ENCODE results near the gene PHLDB2.
A peak's percentile ranks its signal among the peaks of the same experiment; 100 is the strongest.

PHLDB2 gene

GRCh38 chr3:111851511-111851954 is 7.5 kb upstream of the PHLDB2 start:
- no peak for DNase-seq (ENCODE audit: low read depth)

GRCh38 chr3:111852540-111852939 is 6.5 kb upstream of the PHLDB2 start:
- no peak for DNase-seq (ENCODE audit: low read depth)

GRCh38 chr3:111853068-111853467 is 6.0 kb upstream of the PHLDB2 start:
- no peak for DNase-seq (ENCODE audit: low read depth)

DNA sequence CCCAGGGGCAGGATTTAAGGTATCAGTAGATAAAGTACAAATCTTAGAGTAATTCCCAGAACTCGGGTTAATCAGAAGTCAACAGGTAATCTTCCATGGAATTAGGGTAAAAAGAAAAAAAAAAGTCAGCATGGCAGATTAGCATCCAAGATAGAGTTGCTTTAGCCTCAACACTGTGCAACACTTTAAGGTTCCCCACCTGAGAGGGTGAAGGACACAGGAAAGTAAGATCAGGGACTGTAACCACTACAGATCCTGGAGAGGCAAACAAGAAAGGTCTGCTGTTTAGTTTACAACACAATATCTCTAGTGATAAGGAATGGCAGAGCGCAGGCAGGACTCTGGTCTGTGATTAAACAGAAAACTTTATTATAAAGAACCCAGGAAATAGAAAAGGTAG is 4.1 kb upstream of the PHLDB2 start:
- DNase-seq (ENCODE audit: low read depth) = no peak

GRCh38 chr3:111856501-111856900 is 2.6 kb upstream of the PHLDB2 start:
- DNase-seq (ENCODE audit: low read depth) = no peak

DNA sequence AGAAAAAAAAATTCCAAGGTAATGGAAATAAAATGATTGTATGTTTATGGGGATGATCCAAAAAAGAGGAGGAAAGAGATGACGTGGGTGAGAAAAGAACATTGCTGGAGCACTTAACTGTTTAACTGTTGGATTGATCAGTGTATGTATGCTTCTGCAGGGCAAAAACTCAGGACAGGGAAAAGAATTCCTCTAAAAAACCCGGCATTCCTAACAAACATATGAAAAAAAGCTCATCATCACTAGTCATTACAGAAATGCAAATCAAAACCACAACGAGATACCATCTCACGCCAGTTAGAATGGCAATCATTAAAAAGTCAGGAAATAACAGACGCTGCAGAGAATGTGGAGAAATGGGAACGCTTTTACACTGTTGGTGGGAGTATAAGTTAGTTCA is 1.6 kb upstream of the PHLDB2 start:
- no peak for DNase-seq (ENCODE audit: low read depth)

- no peak for DNase-seq (ENCODE audit: low read depth)
These were observed 423 bp upstream of the PHLDB2 start for GRCh38 chr3:111858642-111859041.

GRCh38 chr3:111859974-111860859 is 1.2 kb downstream of the PHLDB2 start:
- peak; percentile 41 for DNase-seq (ENCODE audit: low read depth)

- no peak for DNase-seq (ENCODE audit: low read depth)
These were observed 2.3 kb downstream of the PHLDB2 start for GRCh38 chr3:111861391-111861790.

GRCh38 chr3:111862415-111862814 is 3.4 kb downstream of the PHLDB2 start:
- DNase-seq (ENCODE audit: low read depth) = no peak

- DNase-seq (ENCODE audit: low read depth) = no peak
These were observed 3.9 kb downstream of the PHLDB2 start for GRCh38 chr3:111862974-111863373.

DNA sequence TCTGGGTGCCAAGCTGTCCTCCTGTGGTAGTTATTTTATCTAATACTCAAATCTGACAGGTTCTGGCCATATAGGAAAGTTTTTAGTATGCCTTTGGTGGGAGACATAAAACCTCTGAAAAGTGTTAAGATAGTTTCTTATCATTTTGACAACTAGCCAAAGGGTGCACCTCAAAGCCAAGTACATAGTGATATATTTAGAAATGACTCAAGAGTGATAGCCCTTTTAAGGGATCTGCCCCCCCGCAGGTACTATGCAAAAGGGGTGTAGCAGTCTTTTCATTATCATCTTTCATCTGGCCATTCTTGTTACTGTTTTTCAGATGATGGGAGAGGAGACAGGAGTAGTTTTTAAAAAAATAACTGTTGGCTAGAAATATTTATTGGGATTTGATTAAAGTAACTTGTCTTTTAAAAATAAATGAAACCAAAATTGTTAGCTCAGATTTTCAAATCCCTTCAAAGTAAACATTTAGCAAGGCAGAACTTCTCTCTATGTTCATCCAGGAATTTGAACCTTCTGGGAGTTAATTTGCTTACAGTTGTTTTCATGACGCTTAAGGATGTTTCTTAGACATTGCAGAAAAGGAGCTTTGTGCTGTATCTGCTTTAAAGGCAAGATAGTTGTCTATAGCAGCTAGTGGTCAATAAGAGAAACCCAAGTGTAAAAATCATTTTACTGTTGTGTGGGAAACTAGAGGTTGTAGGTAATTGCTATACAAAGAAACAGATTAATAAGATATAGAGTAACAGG is 5.1 kb downstream of the PHLDB2 start:
- DNase-seq (ENCODE audit: low read depth) = no peak

GRCh38 chr3:111864821-111865656 is 6.0 kb downstream of the PHLDB2 start:
- no peak for DNase-seq (ENCODE audit: low read depth)

DNA sequence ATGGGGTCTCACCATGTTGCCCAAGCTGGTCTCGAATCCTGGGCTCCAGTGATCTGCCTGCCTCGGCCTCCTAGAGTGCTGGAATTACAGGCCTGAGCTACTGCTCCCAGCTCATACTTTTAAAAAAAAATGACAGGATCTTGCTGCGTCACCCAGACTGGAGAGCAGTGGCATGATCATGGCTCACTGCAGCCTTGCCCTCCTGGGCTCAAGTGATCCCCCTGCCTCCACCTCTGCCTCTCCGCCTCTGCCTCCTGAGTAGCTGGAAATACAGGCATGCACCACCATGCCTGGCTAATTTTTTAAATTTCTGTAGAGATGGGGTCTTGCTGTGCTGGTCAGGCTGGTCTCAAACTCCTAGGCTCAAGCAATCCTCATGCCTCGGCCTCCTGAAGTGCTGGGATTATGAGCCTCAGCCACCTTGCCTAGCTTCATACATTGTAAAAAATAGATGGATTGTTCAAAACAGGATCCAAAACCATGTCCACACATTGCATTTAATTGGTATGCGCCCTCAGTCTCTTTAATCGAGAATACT is 8.9 kb downstream of the PHLDB2 start:
- no peak for DNase-seq (ENCODE audit: low read depth)

DNA sequence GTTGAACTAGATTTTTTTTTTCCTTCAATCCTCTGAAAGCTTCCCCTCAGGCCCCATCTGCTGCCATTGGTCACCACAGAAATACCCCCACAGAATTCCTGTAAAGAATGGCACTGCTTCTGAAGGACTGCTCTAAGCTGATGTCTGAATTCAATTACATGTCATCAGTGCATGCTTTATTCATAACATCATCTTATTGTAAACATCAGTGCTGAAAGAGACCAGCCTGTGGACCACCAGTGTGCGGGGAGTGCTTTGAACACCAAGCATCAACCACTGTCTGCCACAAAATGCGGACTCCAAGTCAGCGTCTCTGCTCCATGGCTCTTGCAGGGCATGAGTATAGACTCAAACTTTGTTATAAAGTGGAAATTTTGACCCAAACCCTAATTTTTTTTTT is 11.6 kb downstream of the PHLDB2 start:
- DNase-seq (ENCODE audit: low read depth) = no peak

DNA sequence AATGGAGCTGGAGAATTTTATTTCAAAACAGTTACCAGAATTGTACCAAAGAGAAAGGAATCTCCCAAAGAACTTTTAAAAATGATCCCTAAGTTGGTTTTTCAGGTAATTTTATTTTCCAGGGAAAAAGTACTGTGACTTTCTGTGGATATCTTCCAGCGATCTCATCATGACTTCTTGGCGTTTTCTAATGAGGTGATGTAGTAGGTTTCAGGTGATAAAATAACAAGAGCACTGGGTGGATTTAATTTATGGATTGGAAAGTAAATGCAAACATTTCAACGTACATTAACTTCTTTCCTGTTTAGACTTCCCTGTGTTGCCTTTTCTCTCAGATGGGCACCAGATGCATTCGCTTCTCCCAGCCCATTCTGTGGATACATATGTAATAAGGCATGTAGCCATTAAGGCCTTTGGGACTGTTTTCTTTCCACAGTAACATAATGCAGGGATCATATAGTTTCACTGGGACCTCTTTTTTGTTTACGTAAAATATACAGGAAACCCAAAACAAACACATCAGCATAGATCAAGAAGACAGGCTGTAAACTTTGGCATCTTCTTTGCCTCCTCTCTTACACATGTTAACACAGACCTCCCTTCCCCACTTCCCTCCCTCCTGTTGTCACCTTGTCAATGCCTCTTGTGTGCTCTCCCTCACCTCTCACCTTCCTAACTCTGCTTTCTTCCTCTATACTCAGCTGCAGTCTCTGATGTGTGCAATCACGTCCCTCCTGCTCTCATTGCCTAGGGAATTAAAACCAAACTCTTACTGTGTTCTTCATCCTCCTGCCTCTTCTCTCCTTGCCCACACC is 13.0 kb downstream of the PHLDB2 start:
- no peak for DNase-seq (ENCODE audit: low read depth)

DNA sequence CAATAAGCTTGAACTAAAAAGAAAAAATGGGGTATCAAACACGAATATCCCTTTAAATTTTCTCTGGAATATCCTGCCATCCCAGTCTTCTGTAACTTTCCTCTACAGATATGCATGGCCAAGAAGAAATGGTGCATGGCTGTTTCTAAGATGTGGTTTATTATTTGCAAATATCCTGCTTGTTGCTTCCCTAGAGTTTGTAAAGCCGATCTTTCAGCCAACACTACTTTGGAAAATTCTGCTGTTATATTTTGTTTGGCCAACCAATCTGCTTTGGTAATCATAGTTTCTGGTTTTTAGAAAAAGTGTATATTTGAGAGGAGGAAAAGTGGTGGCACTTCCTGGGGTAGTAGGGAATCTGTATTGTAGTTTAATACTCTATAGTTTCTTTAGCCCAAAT is 13.9 kb downstream of the PHLDB2 start:
- DNase-seq (ENCODE audit: low read depth) = no peak

GRCh38 chr3:111874177-111874820 is 15.2 kb downstream of the PHLDB2 start:
- no peak for DNase-seq (ENCODE audit: low read depth)

- DNase-seq (ENCODE audit: low read depth) = no peak
These were observed 22.4 kb downstream of the PHLDB2 start for GRCh38 chr3:111881480-111881879.

DNA sequence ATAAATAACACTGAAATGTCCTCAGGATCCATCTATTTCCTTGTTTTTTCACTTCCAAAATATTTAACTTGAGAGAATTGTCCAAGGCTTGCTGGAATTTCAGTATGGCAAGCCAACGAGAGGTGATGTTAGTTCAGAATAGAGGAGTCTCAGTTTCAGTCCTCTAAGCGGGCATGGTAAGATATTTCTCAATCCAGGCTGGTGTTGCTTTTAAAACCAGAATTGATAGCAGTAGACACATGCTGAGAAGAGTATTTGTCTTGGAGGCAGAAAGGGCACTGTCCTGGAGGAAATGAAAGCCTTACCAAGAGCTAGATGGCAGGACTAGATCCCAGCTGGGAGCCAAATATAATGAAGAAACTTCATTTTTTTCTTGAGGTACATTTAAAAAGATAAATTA is 23.1 kb downstream of the PHLDB2 start:
- no peak for DNase-seq (ENCODE audit: low read depth)

GRCh38 chr3:111882799-111883198 is 23.7 kb downstream of the PHLDB2 start:
- no peak for DNase-seq (ENCODE audit: low read depth)
